GM23338 (cell line): Measurements from ENCODE around the gene PARVA. TPM values are rescaled to one million over a fixed set of nuclear protein-coding genes. Genes with fewer than 3 reads are reported as not detected.

Source experiments
- ATAC-seq: fragments of 200-7000 bp; cut with Tn5 transposase; 3 replicates; pipeline ENCODE4 v1.9.1; 2020
- DNase-seq: peaks from one replicate; pipeline ENCODE4 v3.0.0-alpha.2; 2015; ENCODE audit warnings: low spot score
- H2AFZ ChIP-seq: fragments of 200-600 bp; sonication (generic); 2 replicates; pipeline ENCODE4 v1.8.0; 2016; ENCODE audit warnings: antibody characterized with exemption, mild to moderate bottlenecking, moderate library complexity
- H3F3A ChIP-seq: fragments of 200-600 bp; sonication (generic); replicated peaks from 2 replicates; pipeline ENCODE4 v1.8.0; 2017; ENCODE audit warnings: antibody characterized with exemption, mixed run types, low read depth
- H3K27ac ChIP-seq: fragments of 200-600 bp; sonication (generic); 2 replicates; pipeline ENCODE4 v1.6.1; 2016; ENCODE audit warnings: low read depth
- H3K27me3 ChIP-seq: fragments of 200-600 bp; sonication (generic); 2 replicates; pipeline ENCODE4 v1.8.0; 2016; ENCODE audit warnings: mild to moderate bottlenecking, mixed run types, moderate library complexity; ENCODE audit not compliant: insufficient read depth
- H3K36me3 ChIP-seq: fragments of 200-600 bp; sonication (generic); 2 replicates; pipeline ENCODE4 v1.8.0; 2016; ENCODE audit warnings: mild to moderate bottlenecking; ENCODE audit not compliant: insufficient read depth
- H3K4me1 ChIP-seq: fragments of 200-600 bp; sonication (generic); 2 replicates; pipeline ENCODE4 v1.8.0; 2016; ENCODE audit warnings: mild to moderate bottlenecking, moderate library complexity; ENCODE audit not compliant: insufficient read depth
- H3K4me2 ChIP-seq: fragments of 200-600 bp; sonication (generic); 2 replicates; pipeline ENCODE4 v1.7.1; 2017; ENCODE audit warnings: mixed run types
- H3K4me3 ChIP-seq: fragments of 200-600 bp; sonication (generic); 2 replicates; pipeline ENCODE4 v1.6.1; 2016; ENCODE audit warnings: mixed run types
- H3K79me2 ChIP-seq: fragments of 200-600 bp; sonication (generic); replicated peaks from 2 replicates; pipeline ENCODE4 v1.8.0; 2017; ENCODE audit warnings: mild to moderate bottlenecking; ENCODE audit not compliant: insufficient read depth
- H3K9me2 ChIP-seq: fragments of 200-600 bp; sonication (generic); 2 replicates; pipeline ENCODE4 v1.8.0; 2017; ENCODE audit not compliant: insufficient read depth
- H4K20me1 ChIP-seq: fragments of 200-600 bp; sonication (generic); replicated peaks from 2 replicates; pipeline ENCODE4 v1.8.0; 2017; ENCODE audit warnings: mild to moderate bottlenecking; ENCODE audit not compliant: insufficient read depth
- H3K27ac Mint-ChIP-seq: 2 replicates; pipeline ENCODE4 v1.8.0; 2020; ENCODE audit warnings: inconsistent platforms, mild to moderate bottlenecking, moderate library complexity, mixed read lengths
- H3K27me3 Mint-ChIP-seq: 3 replicates; pipeline ENCODE4 v1.8.0; 2022; ENCODE audit warnings: low read depth, mild to moderate bottlenecking, moderate library complexity, mixed read lengths, inconsistent platforms; ENCODE audit not compliant: insufficient read depth, poor library complexity
- H3K36me3 Mint-ChIP-seq: 3 replicates; pipeline ENCODE4 v1.8.0; 2021; ENCODE audit warnings: low read depth, mild to moderate bottlenecking, inconsistent platforms, moderate library complexity, mixed read lengths
- H3K4me1 Mint-ChIP-seq: 3 replicates; pipeline ENCODE4 v1.8.0; 2020; ENCODE audit warnings: mild to moderate bottlenecking, inconsistent platforms, mixed read lengths
- H3K4me3 Mint-ChIP-seq: 3 replicates; pipeline ENCODE4 v1.8.0; 2021; ENCODE audit warnings: moderate library complexity, mild to moderate bottlenecking, inconsistent platforms, mixed read lengths
- H3K9me3 Mint-ChIP-seq: 3 replicates; pipeline ENCODE4 v1.8.0; 2020; ENCODE audit warnings: moderate library complexity, mild to moderate bottlenecking, inconsistent platforms, mixed read lengths
- EZH2 ChIP-seq: fragments of 200-600 bp; sonication (generic); IDR thresholded peaks from one replicate; pipeline ENCODE4 v1.8.0; 2017; ENCODE audit warnings: antibody characterized with exemption, mild to moderate bottlenecking, low read depth; ENCODE audit not compliant: unreplicated experiment
- EZH2phosphoT487 ChIP-seq: fragments of 200-600 bp; sonication (generic); IDR thresholded peaks from one replicate; pipeline ENCODE4 v1.8.1; 2018; ENCODE audit warnings: antibody characterized with exemption; ENCODE audit not compliant: unreplicated experiment
- JUNB ChIP-seq: IDR thresholded peaks from one replicate; pipeline ENCODE4 v1.6.1; 2016; ENCODE audit warnings: antibody characterized with exemption; ENCODE audit not compliant: unreplicated experiment
- POLR2AphosphoS5 ChIP-seq: IDR thresholded peaks from 2 replicates; pipeline ENCODE4 v1.6.1; 2016; ENCODE audit warnings: antibody characterized with exemption, low read depth
- polyA plus RNA-seq: library from polyadenylated mRNA; unstranded; fragments of >200 nt; fragmentation: Nextera tagmentation; extraction: Ambion mirVana; gene quantifications from 2 replicates; pipeline ENCODE4 v1.2.1, GENCODE V29; 2016
- total RNA-seq: library from RNA; depleted of rRNA; stranded (reverse); fragments of >200 nt; shearing (Covaris generic); gene quantifications from 2 replicates; pipeline ENCODE4 v1.2.3, GENCODE V29; 2014
- TF ChIP-seq, protein P1 (sequence below): fragments of 250-450 bp; sonication (Bioruptor Pico); IDR thresholded peaks from 2 replicates; pipeline ENCODE4 v1.5.0; 2020; ENCODE audit warnings: mild to moderate bottlenecking, moderate library complexity
- TF ChIP-seq, protein P2 (sequence below): IDR thresholded peaks from 2 replicates; pipeline ENCODE4 v1.6.1; 2016; ENCODE audit warnings: antibody characterized with exemption
- TF ChIP-seq, protein P3 (sequence below), 2 experiments: fragments of 200-600 bp in 1 of 2; sonication (generic) in 1 of 2; conservative IDR thresholded peaks; 2 replicates each; pipeline versions ENCODE4 v1.5.1 to v1.6.1; 2016 to 2017; ENCODE audit warnings: antibody characterized with exemption in 2 of 2, low read depth in 2 of 2, mild to moderate bottlenecking in 2 of 2, moderate library complexity in 1 of 2
- TF ChIP-seq, protein P4 (sequence below): IDR thresholded peaks from one replicate; pipeline ENCODE4 v1.6.1; 2018; ENCODE audit warnings: antibody characterized with exemption; ENCODE audit not compliant: unreplicated experiment

Gene PARVA
- total and polyA plus RNA-seq, 2 experiments from 2014 or later: 5.8 to 6.9 TPM

DNA sequence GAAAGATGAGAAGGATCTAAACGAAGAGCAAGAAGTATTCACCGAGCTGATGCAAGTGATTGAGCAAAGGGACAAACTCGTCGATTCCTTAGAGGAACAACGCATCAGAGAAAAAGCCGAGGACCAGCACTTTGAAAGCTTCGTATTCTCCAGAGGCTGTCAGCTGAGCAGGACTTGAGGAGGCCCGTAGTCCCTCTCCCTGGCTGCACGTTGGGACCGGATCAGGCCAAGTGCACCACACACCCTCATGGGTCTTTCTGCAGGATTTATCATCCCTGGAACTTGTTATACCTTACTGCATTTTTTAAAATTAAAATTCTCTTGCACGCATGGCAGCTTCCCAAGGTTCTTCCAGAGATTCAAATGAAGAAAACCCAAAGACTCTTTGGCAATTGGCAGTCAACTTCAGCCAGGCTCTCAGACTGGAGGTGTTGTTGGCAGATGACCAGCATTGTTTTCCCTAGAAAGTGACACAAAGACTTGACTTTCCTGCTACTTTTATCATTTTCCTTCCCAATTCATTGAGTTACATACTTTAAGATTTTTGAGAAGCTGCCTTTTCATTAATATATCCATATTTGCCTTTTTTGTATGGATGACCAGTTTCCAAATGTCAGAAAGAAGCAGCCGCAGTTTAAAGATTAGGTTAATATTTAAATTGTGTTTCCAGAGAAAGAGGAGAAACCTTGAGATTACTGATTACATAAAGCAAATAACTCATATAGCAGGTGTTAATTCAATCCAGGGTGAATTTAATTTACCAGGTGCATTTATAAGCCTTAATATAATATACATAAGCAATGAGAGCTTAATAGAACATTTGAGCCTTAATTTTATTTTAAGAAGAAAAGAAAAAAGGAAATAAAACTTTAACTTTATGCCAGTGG, 18.8 kb upstream of the PARVA start:
- no peak overlapping the region for H3K27ac Mint-ChIP-seq
- H3K4me1 Mint-ChIP-seq: peaks cover 15% of the 10 kb centered on the region
- no peaks in the 10 kb centered on the region for H3F3A ChIP-seq
- ATAC-seq (no peak), DNase-seq (no peak)
- no peak overlapping the region for H3K4me3 Mint-ChIP-seq
- H3K4me1 ChIP-seq: no peaks in the 10 kb centered on the region
- H3K36me3 Mint-ChIP-seq: no peaks in the 10 kb centered on the region
- H3K27ac ChIP-seq: no peak overlapping the region
- H3K9me3 Mint-ChIP-seq: no peaks in the 10 kb centered on the region
- no peaks in the 10 kb centered on the region for H3K9me2 ChIP-seq
- H2AFZ ChIP-seq: peak overlapping the region; percentile 40; the same call in 1 of the 2 replicates
- no peaks in the 10 kb centered on the region for H4K20me1 ChIP-seq
- peaks cover 2% of the 10 kb centered on the region for H3K27me3 Mint-ChIP-seq
- H3K79me2 ChIP-seq: no peaks in the 10 kb centered on the region
- TF ChIP-seq EZH2phosphoT487: no peak
- TF ChIP-seq POLR2AphosphoS5: no peak
- TF ChIP-seq, protein P1, sequence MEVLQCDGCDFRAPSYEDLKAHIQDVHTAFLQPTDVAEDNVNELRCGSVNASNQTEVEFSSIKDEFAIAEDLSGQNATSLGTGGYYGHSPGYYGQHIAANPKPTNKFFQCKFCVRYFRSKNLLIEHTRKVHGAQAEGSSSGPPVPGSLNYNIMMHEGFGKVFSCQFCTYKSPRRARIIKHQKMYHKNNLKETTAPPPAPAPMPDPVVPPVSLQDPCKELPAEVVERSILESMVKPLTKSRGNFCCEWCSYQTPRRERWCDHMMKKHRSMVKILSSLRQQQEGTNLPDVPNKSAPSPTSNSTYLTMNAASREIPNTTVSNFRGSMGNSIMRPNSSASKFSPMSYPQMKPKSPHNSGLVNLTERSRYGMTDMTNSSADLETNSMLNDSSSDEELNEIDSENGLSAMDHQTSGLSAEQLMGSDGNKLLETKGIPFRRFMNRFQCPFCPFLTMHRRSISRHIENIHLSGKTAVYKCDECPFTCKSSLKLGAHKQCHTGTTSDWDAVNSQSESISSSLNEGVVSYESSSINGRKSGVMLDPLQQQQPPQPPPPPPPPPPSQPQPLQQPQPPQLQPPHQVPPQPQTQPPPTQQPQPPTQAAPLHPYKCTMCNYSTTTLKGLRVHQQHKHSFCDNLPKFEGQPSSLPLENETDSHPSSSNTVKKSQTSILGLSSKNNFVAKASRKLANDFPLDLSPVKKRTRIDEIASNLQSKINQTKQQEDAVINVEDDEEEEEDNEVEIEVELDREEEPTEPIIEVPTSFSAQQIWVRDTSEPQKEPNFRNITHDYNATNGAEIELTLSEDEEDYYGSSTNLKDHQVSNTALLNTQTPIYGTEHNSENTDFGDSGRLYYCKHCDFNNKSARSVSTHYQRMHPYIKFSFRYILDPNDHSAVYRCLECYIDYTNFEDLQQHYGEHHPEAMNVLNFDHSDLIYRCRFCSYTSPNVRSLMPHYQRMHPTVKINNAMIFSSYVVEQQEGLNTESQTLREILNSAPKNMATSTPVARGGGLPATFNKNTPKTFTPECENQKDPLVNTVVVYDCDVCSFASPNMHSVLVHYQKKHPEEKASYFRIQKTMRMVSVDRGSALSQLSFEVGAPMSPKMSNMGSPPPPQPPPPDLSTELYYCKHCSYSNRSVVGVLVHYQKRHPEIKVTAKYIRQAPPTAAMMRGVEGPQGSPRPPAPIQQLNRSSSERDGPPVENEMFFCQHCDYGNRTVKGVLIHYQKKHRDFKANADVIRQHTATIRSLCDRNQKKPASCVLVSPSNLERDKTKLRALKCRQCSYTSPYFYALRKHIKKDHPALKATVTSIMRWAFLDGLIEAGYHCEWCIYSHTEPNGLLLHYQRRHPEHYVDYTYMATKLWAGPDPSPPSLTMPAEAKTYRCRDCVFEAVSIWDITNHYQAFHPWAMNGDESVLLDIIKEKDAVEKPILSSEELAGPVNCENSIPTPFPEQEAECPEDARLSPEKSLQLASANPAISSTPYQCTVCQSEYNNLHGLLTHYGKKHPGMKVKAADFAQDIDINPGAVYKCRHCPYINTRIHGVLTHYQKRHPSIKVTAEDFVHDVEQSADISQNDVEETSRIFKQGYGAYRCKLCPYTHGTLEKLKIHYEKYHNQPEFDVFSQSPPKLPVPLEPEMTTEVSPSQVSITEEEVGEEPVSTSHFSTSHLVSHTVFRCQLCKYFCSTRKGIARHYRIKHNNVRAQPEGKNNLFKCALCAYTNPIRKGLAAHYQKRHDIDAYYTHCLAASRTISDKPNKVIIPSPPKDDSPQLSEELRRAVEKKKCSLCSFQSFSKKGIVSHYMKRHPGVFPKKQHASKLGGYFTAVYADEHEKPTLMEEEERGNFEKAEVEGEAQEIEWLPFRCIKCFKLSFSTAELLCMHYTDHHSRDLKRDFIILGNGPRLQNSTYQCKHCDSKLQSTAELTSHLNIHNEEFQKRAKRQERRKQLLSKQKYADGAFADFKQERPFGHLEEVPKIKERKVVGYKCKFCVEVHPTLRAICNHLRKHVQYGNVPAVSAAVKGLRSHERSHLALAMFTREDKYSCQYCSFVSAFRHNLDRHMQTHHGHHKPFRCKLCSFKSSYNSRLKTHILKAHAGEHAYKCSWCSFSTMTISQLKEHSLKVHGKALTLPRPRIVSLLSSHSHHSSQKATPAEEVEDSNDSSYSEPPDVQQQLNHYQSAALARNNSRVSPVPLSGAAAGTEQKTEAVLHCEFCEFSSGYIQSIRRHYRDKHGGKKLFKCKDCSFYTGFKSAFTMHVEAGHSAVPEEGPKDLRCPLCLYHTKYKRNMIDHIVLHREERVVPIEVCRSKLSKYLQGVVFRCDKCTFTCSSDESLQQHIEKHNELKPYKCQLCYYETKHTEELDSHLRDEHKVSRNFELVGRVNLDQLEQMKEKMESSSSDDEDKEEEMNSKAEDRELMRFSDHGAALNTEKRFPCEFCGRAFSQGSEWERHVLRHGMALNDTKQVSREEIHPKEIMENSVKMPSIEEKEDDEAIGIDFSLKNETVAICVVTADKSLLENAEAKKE (CRISPR knock-in tag): no peak
- TF ChIP-seq, protein P2, sequence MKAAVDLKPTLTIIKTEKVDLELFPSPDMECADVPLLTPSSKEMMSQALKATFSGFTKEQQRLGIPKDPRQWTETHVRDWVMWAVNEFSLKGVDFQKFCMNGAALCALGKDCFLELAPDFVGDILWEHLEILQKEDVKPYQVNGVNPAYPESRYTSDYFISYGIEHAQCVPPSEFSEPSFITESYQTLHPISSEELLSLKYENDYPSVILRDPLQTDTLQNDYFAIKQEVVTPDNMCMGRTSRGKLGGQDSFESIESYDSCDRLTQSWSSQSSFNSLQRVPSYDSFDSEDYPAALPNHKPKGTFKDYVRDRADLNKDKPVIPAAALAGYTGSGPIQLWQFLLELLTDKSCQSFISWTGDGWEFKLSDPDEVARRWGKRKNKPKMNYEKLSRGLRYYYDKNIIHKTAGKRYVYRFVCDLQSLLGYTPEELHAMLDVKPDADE: no peak
- TF ChIP-seq, protein P3, sequence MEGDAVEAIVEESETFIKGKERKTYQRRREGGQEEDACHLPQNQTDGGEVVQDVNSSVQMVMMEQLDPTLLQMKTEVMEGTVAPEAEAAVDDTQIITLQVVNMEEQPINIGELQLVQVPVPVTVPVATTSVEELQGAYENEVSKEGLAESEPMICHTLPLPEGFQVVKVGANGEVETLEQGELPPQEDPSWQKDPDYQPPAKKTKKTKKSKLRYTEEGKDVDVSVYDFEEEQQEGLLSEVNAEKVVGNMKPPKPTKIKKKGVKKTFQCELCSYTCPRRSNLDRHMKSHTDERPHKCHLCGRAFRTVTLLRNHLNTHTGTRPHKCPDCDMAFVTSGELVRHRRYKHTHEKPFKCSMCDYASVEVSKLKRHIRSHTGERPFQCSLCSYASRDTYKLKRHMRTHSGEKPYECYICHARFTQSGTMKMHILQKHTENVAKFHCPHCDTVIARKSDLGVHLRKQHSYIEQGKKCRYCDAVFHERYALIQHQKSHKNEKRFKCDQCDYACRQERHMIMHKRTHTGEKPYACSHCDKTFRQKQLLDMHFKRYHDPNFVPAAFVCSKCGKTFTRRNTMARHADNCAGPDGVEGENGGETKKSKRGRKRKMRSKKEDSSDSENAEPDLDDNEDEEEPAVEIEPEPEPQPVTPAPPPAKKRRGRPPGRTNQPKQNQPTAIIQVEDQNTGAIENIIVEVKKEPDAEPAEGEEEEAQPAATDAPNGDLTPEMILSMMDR (conservative IDR thresholded peaks at IDR 0.05; ENCODE audit: low read depth in 2 of 2): no peak
- no peak for TF ChIP-seq EZH2
- TF ChIP-seq JUNB: no peak
- TF ChIP-seq, protein P4, sequence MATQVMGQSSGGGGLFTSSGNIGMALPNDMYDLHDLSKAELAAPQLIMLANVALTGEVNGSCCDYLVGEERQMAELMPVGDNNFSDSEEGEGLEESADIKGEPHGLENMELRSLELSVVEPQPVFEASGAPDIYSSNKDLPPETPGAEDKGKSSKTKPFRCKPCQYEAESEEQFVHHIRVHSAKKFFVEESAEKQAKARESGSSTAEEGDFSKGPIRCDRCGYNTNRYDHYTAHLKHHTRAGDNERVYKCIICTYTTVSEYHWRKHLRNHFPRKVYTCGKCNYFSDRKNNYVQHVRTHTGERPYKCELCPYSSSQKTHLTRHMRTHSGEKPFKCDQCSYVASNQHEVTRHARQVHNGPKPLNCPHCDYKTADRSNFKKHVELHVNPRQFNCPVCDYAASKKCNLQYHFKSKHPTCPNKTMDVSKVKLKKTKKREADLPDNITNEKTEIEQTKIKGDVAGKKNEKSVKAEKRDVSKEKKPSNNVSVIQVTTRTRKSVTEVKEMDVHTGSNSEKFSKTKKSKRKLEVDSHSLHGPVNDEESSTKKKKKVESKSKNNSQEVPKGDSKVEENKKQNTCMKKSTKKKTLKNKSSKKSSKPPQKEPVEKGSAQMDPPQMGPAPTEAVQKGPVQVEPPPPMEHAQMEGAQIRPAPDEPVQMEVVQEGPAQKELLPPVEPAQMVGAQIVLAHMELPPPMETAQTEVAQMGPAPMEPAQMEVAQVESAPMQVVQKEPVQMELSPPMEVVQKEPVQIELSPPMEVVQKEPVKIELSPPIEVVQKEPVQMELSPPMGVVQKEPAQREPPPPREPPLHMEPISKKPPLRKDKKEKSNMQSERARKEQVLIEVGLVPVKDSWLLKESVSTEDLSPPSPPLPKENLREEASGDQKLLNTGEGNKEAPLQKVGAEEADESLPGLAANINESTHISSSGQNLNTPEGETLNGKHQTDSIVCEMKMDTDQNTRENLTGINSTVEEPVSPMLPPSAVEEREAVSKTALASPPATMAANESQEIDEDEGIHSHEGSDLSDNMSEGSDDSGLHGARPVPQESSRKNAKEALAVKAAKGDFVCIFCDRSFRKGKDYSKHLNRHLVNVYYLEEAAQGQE: no peak
- H3K4me2 ChIP-seq: no peak overlapping the region
- no peaks in the 10 kb centered on the region for H3K27me3 ChIP-seq
- H3K4me3 ChIP-seq: no peak overlapping the region
- no peaks in the 10 kb centered on the region for H3K36me3 ChIP-seq
